Mesothelial cell of epicardium (in vitro differentiated cells): ENCODE results near the gene SFR1. TPM values are rescaled to one million over a fixed set of nuclear protein-coding genes. Genes with fewer than 3 reads are reported as not detected.

ENCODE experiments used
- DNase-seq, 2 experiments: peaks; one replicate each; pipeline ENCODE4 v3.0.0; 2021; ENCODE audit warnings: low spot score in 2 of 2; ENCODE audit not compliant: unreplicated experiment in 2 of 2
- H3K27ac Mint-ChIP-seq: 2 replicates; pipeline ENCODE4 v1.8.0; 2021; ENCODE audit warnings: mixed read lengths
- H3K27me3 Mint-ChIP-seq: 2 replicates; pipeline ENCODE4 v1.8.0; 2021; ENCODE audit warnings: low read depth, mixed read lengths
- H3K36me3 Mint-ChIP-seq: 2 replicates; pipeline ENCODE4 v1.8.0; 2021; ENCODE audit warnings: mixed read lengths
- H3K4me1 Mint-ChIP-seq: 2 replicates; pipeline ENCODE4 v1.8.0; 2021; ENCODE audit warnings: mixed read lengths
- H3K4me3 Mint-ChIP-seq: 2 replicates; pipeline ENCODE4 v1.8.0; 2021; ENCODE audit warnings: mild to moderate bottlenecking, moderate library complexity, mixed read lengths
- H3K9me3 Mint-ChIP-seq: 2 replicates; pipeline ENCODE4 v1.8.0; 2021; ENCODE audit warnings: mixed read lengths
- CTCF ChIP-seq: fragments of 200-600 bp; sonication (generic); IDR thresholded peaks from one replicate; pipeline ENCODE4 v1.5.0; 2021; ENCODE audit warnings: antibody characterized with exemption; ENCODE audit not compliant: unreplicated experiment
- total RNA-seq: library from RNA; stranded (reverse); gene quantifications from 3 replicates; pipeline ENCODE4 v1.2.1, GENCODE V29; 2021

SFR1 gene
- total RNA-seq, 1 donor from 2014 or later, result 7.5 TPM

DNA sequence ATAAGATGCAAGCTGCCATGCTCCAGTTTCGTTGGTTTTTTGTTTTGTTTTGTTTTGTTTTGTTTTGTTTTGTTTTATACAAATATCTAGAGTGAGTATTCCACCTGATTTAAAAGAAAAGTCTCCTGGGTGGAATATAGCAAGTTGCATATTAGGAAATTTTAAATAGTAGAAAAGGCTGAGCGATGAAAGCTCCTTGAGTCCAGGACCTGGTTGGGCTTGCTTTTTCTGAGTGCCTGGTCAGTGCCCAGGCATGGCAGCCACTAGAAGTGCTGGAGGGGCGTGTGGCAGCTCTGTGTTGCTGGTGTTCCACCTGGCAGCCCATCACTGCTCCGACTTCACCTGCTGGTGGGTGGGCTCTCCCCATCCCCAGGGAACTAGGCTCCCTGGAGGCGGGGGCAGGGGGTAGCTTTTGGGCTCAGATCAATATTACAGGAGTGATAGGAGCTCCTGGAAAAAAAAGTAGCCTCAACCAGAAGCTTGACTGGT lies 44.3 kb upstream of the SFR1 start:
- Mint-ChIP-seq H3K36me3 (no peaks in the 10 kb centered on the region), H3K27me3 (peaks cover 2% of the 10 kb centered on the region), H3K4me3 (no peak overlapping the region), H3K4me1 (peaks cover 23% of the 10 kb centered on the region), H3K27ac (no peak overlapping the region), H3K9me3 (no peaks in the 10 kb centered on the region)
- no peak for TF ChIP-seq CTCF
- DNase-seq, result no peak

DNA sequence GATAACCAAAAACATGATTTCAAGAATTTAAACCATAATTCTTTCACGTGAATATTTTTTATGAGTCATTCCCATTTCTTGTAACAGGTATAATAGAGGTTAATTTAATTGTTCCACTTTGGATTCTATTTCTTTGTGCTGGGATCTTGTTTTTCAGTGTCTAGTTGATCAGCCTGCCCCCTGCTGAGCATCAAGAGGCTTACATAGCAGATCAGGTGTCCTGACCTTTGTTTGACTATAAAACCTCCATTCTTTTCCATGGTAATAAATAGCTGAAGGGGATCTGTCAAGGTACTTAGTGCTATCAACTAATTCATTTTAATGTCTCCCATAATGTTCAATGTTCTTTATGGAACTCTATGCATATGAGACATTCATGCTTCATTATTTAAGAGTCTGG lies 41.2 kb upstream of the SFR1 start:
- Mint-ChIP-seq H3K27ac (no peak overlapping the region), H3K36me3 (no peaks in the 10 kb centered on the region), H3K9me3 (no peaks in the 10 kb centered on the region), H3K4me3 (no peak overlapping the region), H3K27me3 (no peaks in the 10 kb centered on the region), H3K4me1 (peaks cover 36% of the 10 kb centered on the region)
- no peak for DNase-seq
- no peak for TF ChIP-seq CTCF

GRCh38 chr10:104081998-104082397 lies 40.0 kb upstream of the SFR1 start:
- Mint-ChIP-seq H3K36me3 (no peaks in the 10 kb centered on the region), H3K4me1 (peaks cover 39% of the 10 kb centered on the region), H3K27me3 (no peaks in the 10 kb centered on the region), H3K9me3 (no peaks in the 10 kb centered on the region), H3K27ac (no peak overlapping the region), H3K4me3 (no peak overlapping the region)
- no peak for TF ChIP-seq CTCF
- no peak for DNase-seq

- Mint-ChIP-seq H3K4me3 (no peak overlapping the region), H3K27me3 (no peaks in the 10 kb centered on the region), H3K4me1 (peaks cover 39% of the 10 kb centered on the region), H3K36me3 (no peaks in the 10 kb centered on the region), H3K27ac (no peak overlapping the region), H3K9me3 (no peaks in the 10 kb centered on the region)
- TF ChIP-seq CTCF, result no peak
- no peak for DNase-seq
Observed at GRCh38 chr10:104084482-104085142, 37.4 kb upstream of the SFR1 start.

DNA sequence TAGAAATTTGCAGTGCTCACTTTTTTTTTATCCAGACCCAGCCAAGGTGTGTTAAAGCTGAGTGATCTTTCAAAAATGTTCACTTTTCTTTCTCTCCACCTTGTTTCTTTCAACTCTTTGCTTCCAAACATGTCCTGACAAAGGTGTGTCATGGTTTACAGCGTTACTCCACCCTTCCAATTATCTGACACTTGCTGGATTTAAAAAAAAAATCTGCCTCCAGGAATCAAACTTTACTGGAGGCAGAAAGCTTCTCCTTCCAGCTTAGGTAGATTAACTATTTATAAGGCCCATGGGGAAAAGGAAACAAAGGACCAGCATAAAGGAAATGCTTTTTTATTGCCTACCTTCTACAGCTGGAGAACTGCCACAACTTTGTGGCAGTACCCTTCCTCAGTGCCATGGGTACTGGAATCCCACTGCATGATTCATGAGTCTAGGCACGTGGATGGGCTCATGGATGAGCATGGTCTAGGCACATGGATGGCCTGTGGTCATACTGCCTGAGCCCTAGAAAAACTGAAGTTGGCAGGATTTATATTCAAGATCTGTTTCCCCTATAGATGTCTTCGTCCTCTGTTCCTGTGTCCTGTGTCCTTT lies 36.1 kb upstream of the SFR1 start, which contains the start of gene COL17A1:
Gene COL17A1, minus strand, starts transcription at position 80 of the 600 bp plus-strand sequence. CDS start 5,207 bp downstream, outside the sequence.
- no peak for TF ChIP-seq CTCF
- no peak within 1 kb of the TSS for H3K27ac Mint-ChIP-seq
- no peak for DNase-seq
- no peaks in the 10 kb centered on the region for H3K9me3 Mint-ChIP-seq
- H3K27me3 Mint-ChIP-seq, result no peaks in the 10 kb centered on the region
- no peak within 1 kb of the TSS for H3K4me3 Mint-ChIP-seq
- H3K4me1 Mint-ChIP-seq, result peaks cover 35% of the 10 kb centered on the region
- H3K36me3 Mint-ChIP-seq, result no peaks in the 10 kb centered on the region
